Measurements from ENCODE around the gene ZXDC.

The ZXDC gene

GRCh38 chr3:126498929-126499328, 23.2 kb upstream of the ZXDC start:
- Histone ChIP-seq H3K9me3 (ENCODE audit: control insufficient read depth, low read length) (no peaks in the 10 kb centered on the region), H3K27ac (ENCODE audit: insufficient read depth, low read length, poor library complexity, severe bottlenecking) (no peak overlapping the region), H3K4me3 (ENCODE audit: insufficient read depth, low read depth, low read length, poor library complexity, severe bottlenecking) (no peak overlapping the region), H3K27me3 (replicated peaks; ENCODE audit: control insufficient read depth, insufficient read depth, low read length, poor library complexity, severe bottlenecking) (no peaks in the 10 kb centered on the region), H3K36me3 (ENCODE audit: control insufficient read depth, insufficient read depth, low read length) (no peaks in the 10 kb centered on the region), H3K4me1 (ENCODE audit: control insufficient read depth, insufficient read depth, low read length, poor library complexity, severe bottlenecking) (no peaks in the 10 kb centered on the region)
- no peak for DNase-seq

DNA sequence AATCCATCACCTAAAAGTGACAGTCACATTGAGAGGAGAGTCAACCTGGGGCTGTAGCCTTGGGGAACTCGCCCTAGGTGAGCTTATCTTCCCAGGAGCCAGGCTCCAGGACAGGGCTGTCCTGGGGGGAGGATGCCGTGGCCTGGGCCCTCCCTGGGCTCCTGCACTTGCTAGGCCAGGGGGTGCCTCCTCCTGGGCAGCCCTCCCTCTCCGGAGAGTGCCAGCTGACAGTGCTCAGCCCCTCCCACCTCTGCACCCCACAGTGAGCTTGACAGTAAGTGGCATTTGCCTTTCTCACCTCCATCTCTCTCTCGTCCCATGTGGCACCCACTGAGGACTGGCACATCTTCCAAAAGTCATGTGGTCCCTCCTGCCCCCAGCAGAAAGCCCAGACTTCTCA, 22.8 kb upstream of the ZXDC start:
- H3K27me3 ChIP-seq (replicated peaks; ENCODE audit: control insufficient read depth, insufficient read depth, low read length, poor library complexity, severe bottlenecking) = no peaks in the 10 kb centered on the region

GRCh38 chr3:126497956-126498355, 22.3 kb upstream of the ZXDC start:
- H3K4me3 ChIP-seq (ENCODE audit: insufficient read depth, low read depth, low read length, poor library complexity, severe bottlenecking) = no peak overlapping the region
- DNase-seq = no peak

More for the DNA sequence above, 22.8 kb upstream of the ZXDC start:
- Histone ChIP-seq H3K4me3 (ENCODE audit: insufficient read depth, low read depth, low read length, poor library complexity, severe bottlenecking) (no peak overlapping the region), H3K27ac (ENCODE audit: insufficient read depth, low read length, poor library complexity, severe bottlenecking) (no peak overlapping the region), H3K36me3 (ENCODE audit: control insufficient read depth, insufficient read depth, low read length) (no peaks in the 10 kb centered on the region), H3K4me1 (ENCODE audit: control insufficient read depth, insufficient read depth, low read length, poor library complexity, severe bottlenecking) (no peaks in the 10 kb centered on the region), H3K9me3 (ENCODE audit: control insufficient read depth, low read length) (no peaks in the 10 kb centered on the region)
- no peak for DNase-seq

GRCh38 chr3:126496894-126497850, 21.5 kb upstream of the ZXDC start:
- no peak for DNase-seq
- no peaks in the 10 kb centered on the region for H3K36me3 ChIP-seq (ENCODE audit: control insufficient read depth, insufficient read depth, low read length)
- no peak overlapping the region for H3K27ac ChIP-seq (ENCODE audit: insufficient read depth, low read length, poor library complexity, severe bottlenecking)
- no peak overlapping the region for H3K4me3 ChIP-seq (ENCODE audit: insufficient read depth, low read depth, low read length, poor library complexity, severe bottlenecking)
- no peaks in the 10 kb centered on the region for H3K4me1 ChIP-seq (ENCODE audit: control insufficient read depth, insufficient read depth, low read length, poor library complexity, severe bottlenecking)
- H3K27me3 ChIP-seq (replicated peaks; ENCODE audit: control insufficient read depth, insufficient read depth, low read length, poor library complexity, severe bottlenecking) = no peaks in the 10 kb centered on the region
- H3K9me3 ChIP-seq (ENCODE audit: control insufficient read depth, low read length) = no peaks in the 10 kb centered on the region

More at GRCh38 chr3:126497956-126498355, 22.3 kb upstream of the ZXDC start:
- Histone ChIP-seq H3K4me1 (ENCODE audit: control insufficient read depth, insufficient read depth, low read length, poor library complexity, severe bottlenecking) (no peaks in the 10 kb centered on the region), H3K27ac (ENCODE audit: insufficient read depth, low read length, poor library complexity, severe bottlenecking) (no peak overlapping the region), H3K36me3 (ENCODE audit: control insufficient read depth, insufficient read depth, low read length) (no peaks in the 10 kb centered on the region), H3K9me3 (ENCODE audit: control insufficient read depth, low read length) (no peaks in the 10 kb centered on the region), H3K27me3 (replicated peaks; ENCODE audit: control insufficient read depth, insufficient read depth, low read length, poor library complexity, severe bottlenecking) (no peaks in the 10 kb centered on the region)

DNA sequence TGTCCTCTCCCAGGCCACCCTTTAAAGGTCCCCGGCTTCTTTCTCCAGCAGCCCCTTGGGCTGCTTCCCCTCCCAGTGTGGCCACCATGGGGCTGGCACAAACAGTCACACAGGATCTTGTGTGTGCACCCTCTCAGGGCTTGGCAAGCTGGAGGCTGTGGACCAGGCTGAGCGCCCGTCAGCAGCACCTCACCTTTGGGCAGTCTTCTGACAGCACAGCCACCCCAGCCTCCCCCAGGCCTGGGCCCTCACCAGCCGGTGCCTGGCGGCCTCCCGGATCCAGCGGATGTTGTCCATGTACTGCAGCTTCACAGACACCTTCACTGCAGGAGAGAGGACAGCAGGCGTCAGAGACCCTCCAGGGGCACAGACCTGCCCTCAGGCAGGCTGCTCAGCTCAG, 20.1 kb upstream of the ZXDC start:
- no peak overlapping the region for H3K4me3 ChIP-seq (ENCODE audit: insufficient read depth, low read depth, low read length, poor library complexity, severe bottlenecking)
- no peak for DNase-seq
- no peaks in the 10 kb centered on the region for H3K36me3 ChIP-seq (ENCODE audit: control insufficient read depth, insufficient read depth, low read length)
- no peak overlapping the region for H3K27ac ChIP-seq (ENCODE audit: insufficient read depth, low read length, poor library complexity, severe bottlenecking)
- no peaks in the 10 kb centered on the region for H3K4me1 ChIP-seq (ENCODE audit: control insufficient read depth, insufficient read depth, low read length, poor library complexity, severe bottlenecking)
- no peaks in the 10 kb centered on the region for H3K27me3 ChIP-seq (replicated peaks; ENCODE audit: control insufficient read depth, insufficient read depth, low read length, poor library complexity, severe bottlenecking)
- no peaks in the 10 kb centered on the region for H3K9me3 ChIP-seq (ENCODE audit: control insufficient read depth, low read length)

DNA sequence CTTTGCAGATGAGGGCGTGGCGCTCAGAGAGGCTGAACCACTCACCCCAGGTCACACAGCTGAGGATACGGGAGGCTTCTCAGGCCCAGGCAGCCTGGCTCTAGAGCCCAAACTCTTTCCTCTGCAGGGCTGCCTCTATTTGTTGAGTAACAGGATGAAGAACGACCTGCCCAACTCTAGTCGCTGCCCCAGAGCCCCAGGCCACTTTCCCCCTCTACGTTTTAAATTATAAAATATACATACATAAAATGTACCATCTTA, 19.2 kb upstream of the ZXDC start:
- no peak for DNase-seq
- Histone ChIP-seq H3K9me3 (ENCODE audit: control insufficient read depth, low read length) (no peaks in the 10 kb centered on the region), H3K4me1 (ENCODE audit: control insufficient read depth, insufficient read depth, low read length, poor library complexity, severe bottlenecking) (no peaks in the 10 kb centered on the region), H3K4me3 (ENCODE audit: insufficient read depth, low read depth, low read length, poor library complexity, severe bottlenecking) (no peak overlapping the region), H3K27me3 (replicated peaks; ENCODE audit: control insufficient read depth, insufficient read depth, low read length, poor library complexity, severe bottlenecking) (no peaks in the 10 kb centered on the region), H3K36me3 (ENCODE audit: control insufficient read depth, insufficient read depth, low read length) (no peaks in the 10 kb centered on the region), H3K27ac (ENCODE audit: insufficient read depth, low read length, poor library complexity, severe bottlenecking) (no peak overlapping the region)

- no peak overlapping the region for H3K4me3 ChIP-seq (ENCODE audit: insufficient read depth, low read depth, low read length, poor library complexity, severe bottlenecking)
These were observed 18.7 kb upstream of the ZXDC start for GRCh38 chr3:126494204-126494969.

DNA sequence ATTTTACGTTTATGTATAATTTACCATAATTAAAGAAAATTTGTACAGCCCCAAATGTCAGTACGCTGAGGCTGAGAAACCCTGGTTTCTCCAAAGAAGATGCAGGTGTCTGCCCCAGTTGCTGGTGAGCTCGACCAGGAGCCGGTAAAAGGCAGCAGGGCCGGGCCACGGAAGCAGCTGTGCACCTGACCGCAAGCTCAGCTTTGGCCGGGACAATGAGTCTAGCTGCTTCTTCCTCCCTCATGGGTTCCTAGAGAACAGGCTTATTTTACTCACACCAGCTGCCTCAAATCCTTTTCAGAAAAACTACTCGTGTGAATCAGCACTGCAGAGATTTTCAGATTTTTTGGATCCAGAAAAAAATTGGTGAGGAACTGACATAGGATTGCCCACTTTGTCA, 18.0 kb upstream of the ZXDC start:
- DNase-seq = no peak
- no peaks in the 10 kb centered on the region for H3K27me3 ChIP-seq (replicated peaks; ENCODE audit: control insufficient read depth, insufficient read depth, low read length, poor library complexity, severe bottlenecking)
- H3K4me1 ChIP-seq (ENCODE audit: control insufficient read depth, insufficient read depth, low read length, poor library complexity, severe bottlenecking) = no peaks in the 10 kb centered on the region
- H3K27ac ChIP-seq (ENCODE audit: insufficient read depth, low read length, poor library complexity, severe bottlenecking) = no peak overlapping the region
- H3K4me3 ChIP-seq (ENCODE audit: insufficient read depth, low read depth, low read length, poor library complexity, severe bottlenecking) = no peak overlapping the region
- no peaks in the 10 kb centered on the region for H3K9me3 ChIP-seq (ENCODE audit: control insufficient read depth, low read length)
- H3K36me3 ChIP-seq (ENCODE audit: control insufficient read depth, insufficient read depth, low read length) = no peaks in the 10 kb centered on the region

More at GRCh38 chr3:126494204-126494969, 18.7 kb upstream of the ZXDC start:
- Histone ChIP-seq H3K4me1 (ENCODE audit: control insufficient read depth, insufficient read depth, low read length, poor library complexity, severe bottlenecking) (no peaks in the 10 kb centered on the region), H3K27me3 (replicated peaks; ENCODE audit: control insufficient read depth, insufficient read depth, low read length, poor library complexity, severe bottlenecking) (no peaks in the 10 kb centered on the region), H3K36me3 (ENCODE audit: control insufficient read depth, insufficient read depth, low read length) (no peaks in the 10 kb centered on the region), H3K9me3 (ENCODE audit: control insufficient read depth, low read length) (no peaks in the 10 kb centered on the region), H3K27ac (ENCODE audit: insufficient read depth, low read length, poor library complexity, severe bottlenecking) (no peak overlapping the region)
- no peak for DNase-seq

GRCh38 chr3:126493051-126493450, 17.4 kb upstream of the ZXDC start:
- Histone ChIP-seq H3K4me1 (ENCODE audit: control insufficient read depth, insufficient read depth, low read length, poor library complexity, severe bottlenecking) (no peaks in the 10 kb centered on the region), H3K36me3 (ENCODE audit: control insufficient read depth, insufficient read depth, low read length) (no peaks in the 10 kb centered on the region), H3K27me3 (replicated peaks; ENCODE audit: control insufficient read depth, insufficient read depth, low read length, poor library complexity, severe bottlenecking) (no peaks in the 10 kb centered on the region), H3K9me3 (ENCODE audit: control insufficient read depth, low read length) (no peaks in the 10 kb centered on the region), H3K4me3 (ENCODE audit: insufficient read depth, low read depth, low read length, poor library complexity, severe bottlenecking) (no peak overlapping the region), H3K27ac (ENCODE audit: insufficient read depth, low read length, poor library complexity, severe bottlenecking) (no peak overlapping the region)
- no peak for DNase-seq

Data from effector memory CD4-positive, alpha-beta T cell (primary cell).